ENCODE data around the gene SLC38A8. TPM values are rescaled to one million over a fixed set of nuclear protein-coding genes. Genes with fewer than 3 reads are reported as not detected.

SLC38A8 gene
- total RNA-seq, 1 experiment from 2014 or later, result 0.35 TPM

DNA sequence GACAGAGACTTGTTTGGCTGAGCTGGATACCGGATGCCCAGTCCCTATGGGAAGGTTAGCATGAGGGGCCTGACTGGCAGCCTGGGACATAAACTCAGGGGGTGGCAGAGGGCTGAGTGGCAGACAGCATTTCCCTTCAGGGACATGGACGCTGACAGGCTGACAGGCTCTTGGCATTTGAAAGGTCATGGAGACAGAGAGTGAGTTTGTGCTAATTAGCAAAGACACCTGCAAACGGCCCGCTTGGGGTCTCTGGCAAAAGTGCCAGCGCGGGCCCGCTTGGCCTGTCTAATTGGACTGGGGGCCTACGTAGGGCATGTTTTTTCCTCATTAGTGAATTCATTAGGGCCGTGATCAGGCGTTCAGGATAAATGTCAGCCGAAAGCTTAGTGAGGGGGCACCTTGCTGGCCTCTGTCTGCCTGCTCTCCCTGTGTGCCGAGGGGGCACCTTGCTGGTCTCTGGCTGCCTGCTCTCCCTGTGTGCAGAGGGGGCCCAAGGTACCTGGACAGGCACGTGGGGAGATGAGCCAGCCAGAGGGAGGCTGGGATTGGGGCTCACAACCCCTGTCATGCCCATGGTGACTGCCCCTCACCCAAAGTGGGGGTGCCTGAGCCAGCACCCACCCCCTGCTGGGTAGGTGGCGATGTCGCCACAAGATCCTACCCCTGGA is 66.9 kb downstream of the SLC38A8 start:
- Histone ChIP-seq H3K18ac (ENCODE audit: insufficient read length, low read depth, low read length) (no peak overlapping the region), H2AK5ac (ENCODE audit: insufficient read length, low read length) (no peak overlapping the region), H3K79me2 (ENCODE audit: insufficient read depth, low read length) (no peaks in the 10 kb centered on the region), H2BK20ac (ENCODE audit: low read depth, low read length, poor library complexity, severe bottlenecking) (no peak overlapping the region), H3K9ac (ENCODE audit: extremely low read depth, insufficient read length, low read length) (no peak overlapping the region), H2BK120ac (ENCODE audit: low read depth, low read length, poor library complexity, severe bottlenecking) (no peak overlapping the region), H4K8ac (replicated peaks; ENCODE audit: insufficient read length, low read depth, low read length) (no peak overlapping the region), H3K4me2 (ENCODE audit: insufficient read depth, insufficient read length, low read length) (no peak overlapping the region), H3K9me3 (ENCODE audit: control insufficient read depth, low read depth, low read length) (peaks cover 11% of the 10 kb centered on the region), H3K14ac (ENCODE audit: insufficient read depth, low read length) (no peak overlapping the region; the same call in 1 of the 2 replicates), H2AFZ (ENCODE audit: low read length) (no peak overlapping the region), H2BK12ac (ENCODE audit: insufficient read length, low read depth, low read length) (no peak overlapping the region), H2BK15ac (ENCODE audit: low read depth, low read length) (no peak overlapping the region), H3T11ph (ENCODE audit: low read length) (no peak overlapping the region), H3K27me3 (ENCODE audit: insufficient read depth, low read length) (no peaks in the 10 kb centered on the region), H3K79me1 (ENCODE audit: insufficient read depth, low read depth, low read length, poor library complexity, severe bottlenecking) (no peaks in the 10 kb centered on the region), H3K27ac (ENCODE audit: insufficient read length, low read depth, low read length) (no peak overlapping the region), H4K91ac (ENCODE audit: insufficient read length, low read depth, low read length) (no peak overlapping the region), H4K5ac (ENCODE audit: insufficient read length, low read depth, low read length) (no peak overlapping the region), H3K4me1 (ENCODE audit: insufficient read depth, low read length) (no peaks in the 10 kb centered on the region), H3K23ac (ENCODE audit: insufficient read length, low read depth, low read length) (no peak overlapping the region), H3K4ac (ENCODE audit: low read depth, low read length) (no peak overlapping the region), H2BK5ac (ENCODE audit: insufficient read length, low read length) (no peak overlapping the region), H3K56ac (ENCODE audit: insufficient read length, low read depth, low read length) (no peak overlapping the region), H3K23me2 (ENCODE audit: insufficient read length, low read depth, low read length, poor library complexity, severe bottlenecking) (no peaks in the 10 kb centered on the region), H4K20me1 (ENCODE audit: control insufficient read depth, insufficient read depth, insufficient read length) (no peaks in the 10 kb centered on the region)
- no peak for DNase-seq
- Mint-ChIP-seq H3K4me3 (no peak overlapping the region), H3K27me3 (ENCODE audit: low read depth) (peaks cover 26% of the 10 kb centered on the region), H3K27ac (no peak overlapping the region), H3K4me1 (peaks cover 35 to 71% of the 10 kb centered on the region in 2 experiments), H3K9me3 (peaks cover 20 to 21% of the 10 kb centered on the region in 2 experiments), H3K36me3 (ENCODE audit: insufficient read depth in 1 of 3, low read depth in 3 of 3) (peaks cover 16 to 26% (median 19%) of the 10 kb centered on the region in 3 experiments)
- WGBS (ENCODE audit: extremely low coverage, insufficient read length, low lambda C conversion rate), result no CpG with 5 or more reads among the region's 15 CpGs
- TF ChIP-seq, protein P1, sequence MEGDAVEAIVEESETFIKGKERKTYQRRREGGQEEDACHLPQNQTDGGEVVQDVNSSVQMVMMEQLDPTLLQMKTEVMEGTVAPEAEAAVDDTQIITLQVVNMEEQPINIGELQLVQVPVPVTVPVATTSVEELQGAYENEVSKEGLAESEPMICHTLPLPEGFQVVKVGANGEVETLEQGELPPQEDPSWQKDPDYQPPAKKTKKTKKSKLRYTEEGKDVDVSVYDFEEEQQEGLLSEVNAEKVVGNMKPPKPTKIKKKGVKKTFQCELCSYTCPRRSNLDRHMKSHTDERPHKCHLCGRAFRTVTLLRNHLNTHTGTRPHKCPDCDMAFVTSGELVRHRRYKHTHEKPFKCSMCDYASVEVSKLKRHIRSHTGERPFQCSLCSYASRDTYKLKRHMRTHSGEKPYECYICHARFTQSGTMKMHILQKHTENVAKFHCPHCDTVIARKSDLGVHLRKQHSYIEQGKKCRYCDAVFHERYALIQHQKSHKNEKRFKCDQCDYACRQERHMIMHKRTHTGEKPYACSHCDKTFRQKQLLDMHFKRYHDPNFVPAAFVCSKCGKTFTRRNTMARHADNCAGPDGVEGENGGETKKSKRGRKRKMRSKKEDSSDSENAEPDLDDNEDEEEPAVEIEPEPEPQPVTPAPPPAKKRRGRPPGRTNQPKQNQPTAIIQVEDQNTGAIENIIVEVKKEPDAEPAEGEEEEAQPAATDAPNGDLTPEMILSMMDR (conservative IDR thresholded peaks at IDR 0.05), result no peak
